PC-9 (cell line): ENCODE measurements around the gene CCL15. TPM values are rescaled to one million over a fixed set of nuclear protein-coding genes. Genes with fewer than 3 reads are reported as not detected.

Source experiments
- BruUV-seq: library from RNA; stranded (reverse); fragments of 400-500 nt; replicated peaks from 2 replicates; lab custom pipeline; 2021; lab: Mats Ljungman, UMichigan
- CTCF ChIA-PET: fragments of 300-600 bp; sonication (Branson Sonifier 250); formaldehyde crosslinking; loops from one replicate; lab custom pipeline; 2022; ENCODE audit warnings: antibody characterized with exemption; lab: Charles Lee
- POLR2A ChIA-PET: fragments of 300-600 bp; sonication (Branson Sonifier 250); formaldehyde crosslinking; loops from one replicate; lab custom pipeline; 2022; ENCODE audit warnings: antibody characterized with exemption; ENCODE audit not compliant: unreplicated experiment; lab: Charles Lee
- DNase-seq, 2 experiments: peaks; one replicate each; pipeline versions ENCODE4 v3.0.0 to v3.0.0-alpha.2; 2015 to 2022; ENCODE audit warnings: mixed read lengths in 1 of 2
- H2AFZ ChIP-seq: fragments of 200-600 bp; sonication (generic); 2 replicates; pipeline ENCODE4 v1.8.1; 2017; ENCODE audit warnings: antibody characterized with exemption
- H3F3A ChIP-seq: fragments of 200-600 bp; sonication (generic); 2 replicates; pipeline ENCODE4 v1.8.1; 2017; ENCODE audit warnings: antibody characterized with exemption, mild to moderate bottlenecking, low read depth; ENCODE audit not compliant: insufficient read depth
- H3K27ac ChIP-seq: fragments of 200-600 bp; sonication (generic); 2 replicates; pipeline ENCODE4 v1.6.1; 2016; ENCODE audit warnings: mixed run types
- H3K27me3 ChIP-seq: fragments of 200-600 bp; sonication (generic); 2 replicates; pipeline ENCODE4 v1.6.1; 2016; ENCODE audit warnings: low read depth, mixed run types; ENCODE audit not compliant: insufficient read depth
- H3K36me3 ChIP-seq: fragments of 200-600 bp; sonication (generic); 2 replicates; pipeline ENCODE4 v1.6.1; 2016; ENCODE audit warnings: low read depth, mixed run types
- H3K4me1 ChIP-seq: fragments of 200-600 bp; sonication (generic); replicated peaks from 2 replicates; pipeline ENCODE4 v1.6.1; 2016; ENCODE audit warnings: mixed run types; ENCODE audit not compliant: insufficient read depth
- H3K4me2 ChIP-seq: fragments of 200-600 bp; sonication (generic); 2 replicates; pipeline ENCODE4 v1.6.1; 2017; ENCODE audit warnings: mixed run types
- H3K4me3 ChIP-seq: fragments of 200-600 bp; sonication (generic); 2 replicates; pipeline ENCODE4 v1.6.1; 2016; ENCODE audit warnings: mixed run types
- H3K79me2 ChIP-seq: fragments of 200-600 bp; sonication (generic); 2 replicates; pipeline ENCODE4 v1.6.1; 2017; ENCODE audit warnings: low read depth, mixed run types
- H3K9me2 ChIP-seq: fragments of 200-600 bp; sonication (generic); 2 replicates; pipeline ENCODE4 v1.8.1; 2017; ENCODE audit warnings: mild to moderate bottlenecking; ENCODE audit not compliant: insufficient read depth
- H3K9me3 ChIP-seq: fragments of 200-600 bp; sonication (generic); 2 replicates; pipeline ENCODE4 v1.8.1; 2016; ENCODE audit warnings: low read depth; ENCODE audit not compliant: insufficient read depth
- H4K20me1 ChIP-seq: fragments of 200-600 bp; sonication (generic); 2 replicates; pipeline ENCODE4 v1.8.1; 2017; ENCODE audit not compliant: insufficient read depth
- EZH2 ChIP-seq: fragments of 200-600 bp; sonication (generic); IDR thresholded peaks from 2 replicates; pipeline ENCODE4 v1.8.0; 2017; ENCODE audit warnings: antibody characterized with exemption, low read depth
- intact Hi-C: fragments of 100-400 bp; cut with micrococcal nuclease; formaldehyde crosslinking; loops from one replicate; pipeline ENCODE4 v1.10.0; 2022; ENCODE audit not compliant: unreplicated experiment
- total RNA-seq: library from RNA; stranded (reverse); gene quantifications from 2 replicates; pipeline ENCODE4 v1.2.3, GENCODE V29; 2021
- TF ChIP-seq, protein P1 (sequence below): fragments of 200-600 bp; sonication (generic); conservative IDR thresholded peaks from 2 replicates; pipeline ENCODE4 v1.6.1; 2017; ENCODE audit warnings: mixed run types, antibody characterized with exemption, mild to moderate bottlenecking, moderate library complexity

Gene CCL15
- total RNA-seq, 1 experiment from 2014 or later = not detected

DNA sequence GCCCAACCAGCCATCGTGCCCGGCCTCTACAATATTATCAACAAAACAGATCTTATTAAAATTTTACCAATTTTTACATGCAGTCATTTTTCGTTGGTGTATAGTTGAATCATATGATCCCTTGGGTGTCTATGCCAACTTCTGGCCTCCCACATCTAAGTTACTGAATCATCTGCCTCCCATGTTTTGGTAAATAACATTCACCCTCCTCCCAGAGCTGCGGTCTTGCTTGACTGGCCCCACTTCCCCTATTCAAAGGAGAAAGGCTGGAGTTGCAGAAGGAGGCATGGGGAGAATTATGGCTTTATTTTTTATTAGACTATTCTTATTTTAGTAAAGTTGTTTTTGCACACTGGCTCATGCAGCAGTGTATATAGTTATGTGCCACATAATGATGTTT, 34.9 kb upstream of the CCL15 start:
- Histone ChIP-seq H3F3A (no peaks in the 10 kb centered on the region), H3K4me2 (no peak overlapping the region), H3K27ac (no peak overlapping the region), H3K27me3 (peaks cover 67% of the 10 kb centered on the region), H3K4me3 (no peak overlapping the region), H3K9me2 (no peaks in the 10 kb centered on the region; the same call in 1 of the 2 replicates), H4K20me1 (no peaks in the 10 kb centered on the region), H3K4me1 (no peaks in the 10 kb centered on the region), H2AFZ (no peak overlapping the region), H3K36me3 (no peaks in the 10 kb centered on the region), H3K79me2 (no peaks in the 10 kb centered on the region), H3K9me3 (no peaks in the 10 kb centered on the region)
- BruUV-seq = no TSS peak
- DNase-seq = no peak
- ChIA-PET CTCF (no interaction called here), POLR2A (no interaction called here)
- intact Hi-C loops = no loop called here
- TF ChIP-seq, protein P1, sequence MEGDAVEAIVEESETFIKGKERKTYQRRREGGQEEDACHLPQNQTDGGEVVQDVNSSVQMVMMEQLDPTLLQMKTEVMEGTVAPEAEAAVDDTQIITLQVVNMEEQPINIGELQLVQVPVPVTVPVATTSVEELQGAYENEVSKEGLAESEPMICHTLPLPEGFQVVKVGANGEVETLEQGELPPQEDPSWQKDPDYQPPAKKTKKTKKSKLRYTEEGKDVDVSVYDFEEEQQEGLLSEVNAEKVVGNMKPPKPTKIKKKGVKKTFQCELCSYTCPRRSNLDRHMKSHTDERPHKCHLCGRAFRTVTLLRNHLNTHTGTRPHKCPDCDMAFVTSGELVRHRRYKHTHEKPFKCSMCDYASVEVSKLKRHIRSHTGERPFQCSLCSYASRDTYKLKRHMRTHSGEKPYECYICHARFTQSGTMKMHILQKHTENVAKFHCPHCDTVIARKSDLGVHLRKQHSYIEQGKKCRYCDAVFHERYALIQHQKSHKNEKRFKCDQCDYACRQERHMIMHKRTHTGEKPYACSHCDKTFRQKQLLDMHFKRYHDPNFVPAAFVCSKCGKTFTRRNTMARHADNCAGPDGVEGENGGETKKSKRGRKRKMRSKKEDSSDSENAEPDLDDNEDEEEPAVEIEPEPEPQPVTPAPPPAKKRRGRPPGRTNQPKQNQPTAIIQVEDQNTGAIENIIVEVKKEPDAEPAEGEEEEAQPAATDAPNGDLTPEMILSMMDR = no peak
- no peak for TF ChIP-seq EZH2

- CTCF ChIA-PET = no interaction called here
Measured at GRCh38 chr17:36034127-36034526, 32.8 kb upstream of the CCL15 start.

GRCh38 chr17:36030956-36031355, 29.6 kb upstream of the CCL15 start:
- TF ChIP-seq, protein P1 = no peak
- TF ChIP-seq EZH2 = no peak
- intact Hi-C loops = no loop called here
- BruUV-seq = no TSS peak

More at GRCh38 chr17:36034127-36034526, 32.8 kb upstream of the CCL15 start:
- no peaks in the 10 kb centered on the region; the same call in 1 of the 2 replicates for H3K9me2 ChIP-seq
- no peak for TF ChIP-seq EZH2
- TF ChIP-seq, protein P1 = no peak
- H3K27me3 ChIP-seq = peaks cover 56% of the 10 kb centered on the region
- POLR2A ChIA-PET = no interaction called here
- no peaks in the 10 kb centered on the region for H3K79me2 ChIP-seq
- H2AFZ ChIP-seq = no peak overlapping the region
- H3F3A ChIP-seq = no peaks in the 10 kb centered on the region
- intact Hi-C loops = no loop called here
- H3K4me1 ChIP-seq = no peaks in the 10 kb centered on the region
- H3K27ac ChIP-seq = no peak overlapping the region
- no peak overlapping the region for H3K4me3 ChIP-seq
- H3K4me2 ChIP-seq = no peak overlapping the region
- H3K36me3 ChIP-seq = no peaks in the 10 kb centered on the region
- no TSS peak for BruUV-seq
- H3K9me3 ChIP-seq = no peaks in the 10 kb centered on the region
- DNase-seq = no peak
- no peaks in the 10 kb centered on the region for H4K20me1 ChIP-seq

More at GRCh38 chr17:36030956-36031355, 29.6 kb upstream of the CCL15 start:
- no peaks in the 10 kb centered on the region for H3F3A ChIP-seq
- no peak overlapping the region for H2AFZ ChIP-seq
- no peaks in the 10 kb centered on the region for H3K36me3 ChIP-seq
- no peaks in the 10 kb centered on the region for H3K79me2 ChIP-seq
- ChIA-PET POLR2A (no interaction called here), CTCF (no interaction called here)
- H3K27ac ChIP-seq = no peak overlapping the region
- H3K4me1 ChIP-seq = no peaks in the 10 kb centered on the region
- no peaks in the 10 kb centered on the region for H4K20me1 ChIP-seq
- no peak overlapping the region for H3K4me2 ChIP-seq
- H3K4me3 ChIP-seq = no peak overlapping the region
- H3K9me3 ChIP-seq = no peaks in the 10 kb centered on the region
- peaks cover 56% of the 10 kb centered on the region for H3K27me3 ChIP-seq
- H3K9me2 ChIP-seq = no peaks in the 10 kb centered on the region
- no peak for DNase-seq
